GM10248 (cell line): ENCODE results near the gene PRDM2.

Experiments
- CTCF ChIA-PET: fragments of 300-600 bp; sonication (Branson Sonifier 250); formaldehyde crosslinking; extraction: SDS; loops from one replicate; lab custom pipeline; 2021; ENCODE audit warnings: antibody characterized with exemption; lab: Yijun Ruan, JAX
- POLR2A ChIA-PET: fragments of 350-650 bp; sonication (Branson Sonifier 250); formaldehyde crosslinking; extraction: SDS; loops from one replicate; lab custom pipeline; 2020; ENCODE audit warnings: antibody characterized with exemption; lab: Yijun Ruan, JAX
- DNase-seq: peaks from one replicate; pipeline ENCODE4 v3.0.0; 2012; ENCODE audit errors: extremely low spot score
- TF ChIP-seq, protein P1 (sequence below): IDR thresholded peaks from 2 replicates; pipeline ENCODE4 v1.5.1; 2012; ENCODE audit warnings: mild to moderate bottlenecking, low read depth; ENCODE audit errors: extremely low read depth, missing control alignments, control extremely low read depth

PRDM2 gene

DNA sequence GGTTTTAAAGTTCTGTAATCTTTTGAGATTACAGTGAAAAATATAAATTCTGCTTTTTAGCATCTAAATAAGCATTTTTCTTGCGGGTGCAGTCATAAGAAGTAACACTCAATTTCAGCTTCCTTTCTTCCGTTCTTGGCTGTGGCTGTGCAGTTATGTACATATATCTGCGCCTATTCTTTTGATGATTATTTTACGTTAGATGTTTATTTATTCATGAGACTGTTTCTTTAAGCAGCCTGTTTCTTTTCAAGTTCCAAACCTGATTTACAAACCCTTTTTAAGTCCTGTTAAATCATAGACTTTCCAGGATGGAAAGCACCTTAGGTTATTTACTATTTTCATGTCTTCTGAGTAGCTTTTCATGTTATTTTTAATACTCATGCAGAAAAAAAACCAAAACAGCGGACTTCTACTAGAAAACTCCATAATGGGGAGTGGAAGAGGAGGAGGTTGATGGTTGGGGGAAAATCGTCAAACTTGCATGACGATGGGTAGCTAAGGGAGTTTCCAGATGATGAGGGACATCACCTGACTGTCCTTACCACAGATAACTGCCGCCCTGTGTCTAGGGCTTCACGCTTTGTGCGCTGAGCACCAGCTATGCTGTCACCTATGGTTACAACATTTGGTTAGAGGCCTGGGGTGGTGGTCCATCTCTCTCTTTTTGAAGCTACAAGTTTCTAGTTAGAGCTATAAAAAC, 2.6 kb downstream of the PRDM2 start:
- CTCF ChIA-PET, result interaction anchor here (0.8 to 17.6 kb wide), 7 partner anchors 10 to 74 kb away, joined by 3 to 256 read pairs (median 4); no protein-coding TSS in a partner anchor
- POLR2A ChIA-PET, result interaction anchor here (0.6 to 1.2 kb wide), 7 partner anchors 10 to 87 kb away, joined by 3 to 7 read pairs (median 5); no protein-coding TSS in a partner anchor
- TF ChIP-seq, protein P1, sequence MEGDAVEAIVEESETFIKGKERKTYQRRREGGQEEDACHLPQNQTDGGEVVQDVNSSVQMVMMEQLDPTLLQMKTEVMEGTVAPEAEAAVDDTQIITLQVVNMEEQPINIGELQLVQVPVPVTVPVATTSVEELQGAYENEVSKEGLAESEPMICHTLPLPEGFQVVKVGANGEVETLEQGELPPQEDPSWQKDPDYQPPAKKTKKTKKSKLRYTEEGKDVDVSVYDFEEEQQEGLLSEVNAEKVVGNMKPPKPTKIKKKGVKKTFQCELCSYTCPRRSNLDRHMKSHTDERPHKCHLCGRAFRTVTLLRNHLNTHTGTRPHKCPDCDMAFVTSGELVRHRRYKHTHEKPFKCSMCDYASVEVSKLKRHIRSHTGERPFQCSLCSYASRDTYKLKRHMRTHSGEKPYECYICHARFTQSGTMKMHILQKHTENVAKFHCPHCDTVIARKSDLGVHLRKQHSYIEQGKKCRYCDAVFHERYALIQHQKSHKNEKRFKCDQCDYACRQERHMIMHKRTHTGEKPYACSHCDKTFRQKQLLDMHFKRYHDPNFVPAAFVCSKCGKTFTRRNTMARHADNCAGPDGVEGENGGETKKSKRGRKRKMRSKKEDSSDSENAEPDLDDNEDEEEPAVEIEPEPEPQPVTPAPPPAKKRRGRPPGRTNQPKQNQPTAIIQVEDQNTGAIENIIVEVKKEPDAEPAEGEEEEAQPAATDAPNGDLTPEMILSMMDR, result no peak
- peak; percentile 77 for DNase-seq

DNA sequence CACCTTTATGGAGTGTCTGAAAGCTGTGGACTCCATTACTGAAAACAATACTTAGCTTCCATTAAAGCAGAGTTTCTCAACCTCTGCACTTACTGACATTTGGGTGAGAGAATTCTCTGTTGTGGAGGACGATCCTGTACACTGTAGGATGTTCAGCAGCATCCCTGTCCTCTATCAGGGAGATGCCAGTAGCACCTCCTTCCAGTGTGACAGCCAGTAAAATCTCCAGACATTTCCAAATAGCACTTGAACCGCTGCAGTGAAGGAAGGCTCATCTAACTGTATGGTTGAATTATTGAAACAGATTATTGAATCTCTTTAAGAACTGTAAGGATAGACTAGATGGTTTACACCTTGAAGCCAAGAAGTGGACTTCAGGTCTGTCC, 3.1 kb downstream of the PRDM2 start:
- CTCF ChIA-PET, result interaction anchor here (0.8 to 17.6 kb wide), 7 partner anchors 9 to 73 kb away, joined by 3 to 256 read pairs (median 4); no protein-coding TSS in a partner anchor
- TF ChIP-seq, protein P1, result no peak
- POLR2A ChIA-PET, result interaction anchor here (0.8 to 1.2 kb wide), 6 partner anchors 9 to 48 kb away, joined by 3 to 7 read pairs (median 5); no protein-coding TSS in a partner anchor
- no peak for DNase-seq

DNA sequence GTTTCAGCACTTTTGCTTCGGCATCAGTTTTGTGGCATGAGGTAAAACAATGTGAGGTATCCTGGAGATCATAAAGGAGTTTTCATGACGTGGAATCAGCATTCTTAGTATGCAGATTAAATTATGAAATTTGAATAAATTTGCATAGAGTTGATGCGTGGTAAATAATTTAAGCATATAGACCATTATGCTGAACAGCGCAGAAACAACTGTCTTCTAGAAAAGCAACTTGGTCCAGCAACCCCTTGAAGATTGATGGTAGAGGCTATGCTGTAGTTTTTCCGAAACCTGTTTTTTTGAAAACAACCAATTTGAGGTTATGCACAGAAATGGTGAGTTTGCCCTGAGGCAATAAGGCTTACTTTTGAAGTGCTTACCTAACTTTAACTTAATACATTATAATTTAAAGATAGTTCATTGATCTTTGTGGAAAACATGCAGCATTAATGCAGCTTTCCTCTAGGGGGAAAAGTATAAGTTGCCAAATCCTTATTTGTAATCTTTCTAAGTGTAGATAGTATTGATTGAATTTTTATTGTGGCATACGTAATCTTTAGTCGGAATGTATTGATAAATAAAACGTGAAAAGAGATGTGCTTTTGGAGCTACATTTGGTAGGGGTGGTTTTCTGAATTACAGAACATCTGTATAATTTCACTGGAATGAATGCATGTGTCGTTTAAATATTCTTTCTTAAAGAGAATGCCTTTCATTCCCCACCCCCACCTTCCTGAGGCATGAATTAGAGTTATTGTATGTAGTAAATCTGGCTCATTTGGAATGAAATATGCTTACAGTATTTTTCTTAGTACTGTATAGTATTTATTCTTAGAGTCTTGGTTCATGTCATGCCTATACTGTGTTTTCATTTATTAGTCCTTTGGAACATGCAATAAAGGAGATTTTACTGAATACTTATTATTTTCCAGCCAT, 3.8 kb downstream of the PRDM2 start:
- no peak for DNase-seq
- CTCF ChIA-PET, result interaction anchor here (1.0 to 17.6 kb wide), 6 partner anchors 9 to 23 kb away, joined by 3 to 256 read pairs (median 6); no protein-coding TSS in a partner anchor
- POLR2A ChIA-PET, result no interaction called here
- TF ChIP-seq, protein P1, result no peak

DNA sequence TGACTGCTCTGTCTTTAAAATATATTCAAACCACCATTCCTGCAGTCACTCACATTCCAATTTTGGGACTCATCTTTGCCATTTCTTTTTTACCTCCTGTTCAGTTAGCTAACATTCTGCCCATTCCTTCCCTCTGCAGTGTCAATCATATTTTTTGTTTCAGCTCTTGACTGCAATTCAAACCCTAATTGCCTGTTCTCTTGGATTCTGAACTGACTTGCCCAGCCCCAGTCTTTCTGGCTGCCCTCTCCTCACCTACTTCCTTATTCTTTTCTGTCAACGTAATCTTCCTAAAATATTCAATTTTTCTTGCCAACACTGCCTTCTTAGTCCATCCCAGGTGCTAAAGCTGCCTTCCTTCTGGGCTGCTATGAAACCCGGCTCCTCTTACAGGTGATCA, 6.1 kb downstream of the PRDM2 start:
- CTCF ChIA-PET, result interaction anchor here (0.7 to 17.6 kb wide), 5 partner anchors 10 to 51 kb away, joined by 3 to 256 read pairs (median 3); no protein-coding TSS in a partner anchor
- POLR2A ChIA-PET, result interaction anchor here (0.7 to 1.2 kb wide), 2 partner anchors 25 to 43 kb away, joined by 3 read pairs; no protein-coding TSS in a partner anchor
- no peak for DNase-seq
- TF ChIP-seq, protein P1, result no peak

DNA sequence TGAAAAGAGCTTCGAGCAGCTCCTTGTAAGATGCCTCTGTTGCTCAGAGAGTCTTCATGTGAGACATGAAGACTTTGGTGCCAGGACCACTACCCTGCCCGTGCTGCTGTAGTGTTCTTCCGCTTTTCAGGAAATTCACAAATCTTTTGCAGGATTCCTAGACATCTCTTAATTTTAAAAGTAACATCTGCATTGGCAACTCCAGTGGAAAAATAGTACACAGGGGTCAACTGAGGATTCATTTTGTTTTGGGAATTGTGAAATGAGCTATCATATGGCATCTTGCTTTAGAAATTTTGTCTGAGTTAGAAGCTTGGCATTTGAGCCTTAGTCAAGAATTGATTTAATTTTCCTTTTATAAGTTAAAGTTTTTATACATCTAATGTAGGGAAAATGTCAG, 7.2 kb downstream of the PRDM2 start:
- CTCF ChIA-PET, result interaction anchor here (1.2 to 17.6 kb wide), 2 partner anchors 11 to 19 kb away, joined by 3 to 256 read pairs; no protein-coding TSS in a partner anchor
- DNase-seq, result no peak
- TF ChIP-seq, protein P1, result no peak
- POLR2A ChIA-PET, result interaction anchor here (0.5 kb wide), 1 partner anchor 154 kb away, joined by 8 read pairs; no protein-coding TSS in a partner anchor
